Measurements from ENCODE around the gene XRCC3.

Gene XRCC3

GRCh38 chr14:103726474-103726873, 11.2 kb upstream of the XRCC3 start:
- DNase-seq (ENCODE audit: low read depth in 2 of 2), result no peak

GRCh38 chr14:103725739-103726395, 10.6 kb upstream of the XRCC3 start:
- no peak for DNase-seq (ENCODE audit: low read depth in 2 of 2)

GRCh38 chr14:103725001-103725682, 9.9 kb upstream of the XRCC3 start:
- DNase-seq (ENCODE audit: low read depth in 2 of 2), result no peak

DNA sequence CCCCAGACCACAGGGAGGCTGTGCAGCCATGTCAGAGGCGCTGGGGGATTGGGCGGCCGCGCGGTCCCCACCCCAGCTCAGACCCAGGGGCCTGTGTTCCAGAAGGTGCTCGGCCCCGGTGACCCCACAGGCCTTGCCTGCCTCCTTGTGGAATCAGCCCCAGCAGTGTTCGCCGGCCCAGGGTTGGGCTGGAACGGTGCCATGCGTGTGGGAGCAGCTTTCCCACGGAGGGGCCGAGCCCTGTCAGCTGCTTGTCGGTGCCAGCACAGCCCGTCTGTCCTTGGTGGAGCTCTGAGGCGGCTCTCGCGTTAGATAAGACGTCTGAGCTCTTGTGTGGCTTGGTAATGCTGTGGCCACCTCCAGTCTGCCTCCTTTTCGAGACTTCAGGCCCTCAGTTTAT, 8.9 kb upstream of the XRCC3 start:
- no peak for DNase-seq (ENCODE audit: low read depth in 2 of 2)

DNA sequence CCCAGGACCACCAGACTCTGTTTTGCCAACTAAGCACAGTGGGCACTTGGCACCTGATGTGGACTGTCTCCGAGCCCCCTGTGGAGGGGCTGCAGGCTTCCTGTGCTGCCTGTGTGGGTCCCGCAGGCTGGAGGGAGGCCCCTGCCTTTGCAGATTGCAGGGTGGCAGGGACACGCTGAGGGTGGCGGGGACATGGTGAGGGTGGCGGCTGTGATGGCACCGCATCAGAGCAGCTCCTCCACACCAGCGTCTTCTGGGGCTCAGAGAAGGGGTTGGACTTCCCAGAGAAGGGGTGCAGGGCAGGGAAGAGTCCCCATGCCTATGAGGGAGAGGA, 8.5 kb upstream of the XRCC3 start:
- DNase-seq (ENCODE audit: low read depth in 2 of 2), result no peak

DNA sequence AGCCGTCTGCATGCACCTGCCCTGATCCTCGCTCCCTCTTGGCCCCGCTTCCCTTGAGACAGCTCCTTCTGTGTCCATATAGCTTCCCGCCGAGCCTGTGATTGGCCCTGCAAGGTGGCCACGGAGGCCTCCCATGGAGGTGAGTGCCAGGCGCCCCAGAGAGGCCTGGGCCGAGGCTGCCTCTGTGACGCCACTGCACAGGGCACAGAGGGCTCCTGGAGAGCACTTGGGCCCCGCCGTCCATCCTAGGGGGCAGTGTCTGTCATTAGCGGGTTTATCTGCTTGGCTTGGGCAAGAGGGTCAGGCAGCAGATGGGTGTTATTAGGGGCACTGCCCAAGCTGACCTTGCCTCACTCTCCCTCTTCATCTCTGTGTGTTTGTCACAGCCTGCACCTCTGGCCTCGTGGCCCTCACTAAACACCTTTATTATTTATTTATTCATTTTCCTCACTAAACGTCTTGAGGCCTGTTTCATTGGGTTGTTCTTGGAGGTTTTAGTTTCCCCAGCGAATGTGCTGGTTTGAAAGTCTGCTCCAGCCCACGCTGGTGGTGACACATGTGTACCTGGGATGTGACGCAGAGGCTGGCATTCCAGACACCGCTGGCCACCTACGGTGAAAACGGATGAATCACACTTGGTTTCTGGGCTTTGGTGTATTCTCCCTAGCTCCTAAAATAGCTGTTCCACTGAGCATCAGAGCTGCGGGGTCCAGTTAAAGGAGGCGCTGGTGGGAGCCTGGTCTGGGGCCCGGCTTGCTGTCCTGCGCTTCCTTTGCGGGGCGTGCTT, 6.3 kb upstream of the XRCC3 start:
- DNase-seq (ENCODE audit: low read depth in 2 of 2), result peak in 1 of 2 donors; percentile 26

- no peak for DNase-seq (ENCODE audit: low read depth in 2 of 2)
These were observed 4.5 kb upstream of the XRCC3 start for GRCh38 chr14:103719751-103720150.

- DNase-seq (ENCODE audit: low read depth in 2 of 2), result no peak
These were observed 3.3 kb upstream of the XRCC3 start for GRCh38 chr14:103718572-103718971.

- DNase-seq (ENCODE audit: low read depth in 2 of 2), result no peak
These were observed 1.7 kb upstream of the XRCC3 start for GRCh38 chr14:103716899-103717411.

DNA sequence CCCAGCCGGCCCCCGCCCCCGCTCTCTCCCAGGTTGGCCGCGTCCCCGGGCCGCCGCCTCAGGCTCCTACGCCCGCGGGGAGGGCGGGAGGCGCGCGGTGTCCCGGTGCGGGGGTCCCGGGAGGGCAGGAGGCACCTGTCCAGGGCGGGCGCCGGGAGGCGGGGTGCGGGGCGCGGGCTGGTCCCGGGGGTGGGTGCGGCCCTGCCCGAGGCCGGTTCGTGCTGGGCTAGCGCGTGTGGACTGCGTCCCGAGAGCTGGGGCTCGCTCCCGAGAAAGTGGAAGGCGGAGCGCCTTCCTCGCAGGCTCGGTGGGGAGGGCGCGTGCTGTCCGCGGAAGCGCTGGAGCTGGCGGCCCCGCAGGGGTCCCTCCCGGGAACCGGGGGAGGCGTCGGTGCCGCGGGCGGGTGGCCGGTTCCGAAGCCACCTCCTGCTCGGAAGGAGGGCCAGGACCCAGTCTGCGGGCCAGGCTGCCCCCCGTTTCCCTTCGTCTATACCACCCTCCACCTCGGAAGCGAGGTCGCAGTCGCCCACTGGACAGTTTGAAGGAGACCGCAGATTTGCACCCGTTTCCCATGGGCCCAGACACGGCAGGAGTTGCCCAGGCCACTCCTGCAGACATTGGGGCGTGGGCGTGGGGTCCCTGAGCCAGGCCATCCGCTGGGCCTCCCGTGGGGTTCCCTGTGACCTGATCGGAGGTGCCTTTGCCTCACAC, 995 bp upstream of the XRCC3 start:
- DNase-seq (ENCODE audit: low read depth in 2 of 2), result no peak

- DNase-seq (ENCODE audit: low read depth in 2 of 2), result no peak
These were observed 1.1 kb downstream of the XRCC3 start for GRCh38 chr14:103714063-103714724.

GRCh38 chr14:103713304-103714062, 1.8 kb downstream of the XRCC3 start:
- no peak for DNase-seq (ENCODE audit: low read depth in 2 of 2)

DNA sequence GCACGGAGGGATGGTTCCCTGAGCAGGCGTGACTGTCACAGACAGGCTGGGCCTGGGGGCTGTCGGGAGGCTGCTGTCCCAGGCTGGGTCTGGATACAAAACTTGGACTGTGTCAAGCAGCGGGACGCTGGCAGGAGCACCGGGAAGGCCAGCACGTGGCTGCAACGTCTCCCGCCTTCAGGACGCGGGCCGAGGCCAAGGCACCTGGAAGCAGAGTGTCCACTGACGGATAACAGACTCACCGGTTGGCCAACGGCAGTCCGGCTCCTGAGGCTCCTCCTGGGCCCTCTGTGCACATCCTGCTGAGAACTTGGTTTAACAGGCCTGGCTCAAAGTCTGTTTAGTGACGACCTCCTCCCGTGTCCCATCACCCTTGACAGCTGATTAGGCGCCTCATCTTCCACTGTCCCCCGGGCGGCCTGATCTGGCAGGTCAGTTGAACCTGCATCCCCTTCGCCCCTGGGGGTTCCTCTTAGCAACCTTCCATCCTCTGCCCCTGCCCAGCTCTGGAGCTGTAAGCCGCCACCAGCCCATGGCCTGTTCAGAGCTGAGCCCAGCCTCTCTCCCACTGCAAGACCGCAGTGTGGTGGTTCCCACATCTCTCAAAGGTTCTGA, 2.5 kb downstream of the XRCC3 start:
- no peak for DNase-seq (ENCODE audit: low read depth in 2 of 2)

DNA sequence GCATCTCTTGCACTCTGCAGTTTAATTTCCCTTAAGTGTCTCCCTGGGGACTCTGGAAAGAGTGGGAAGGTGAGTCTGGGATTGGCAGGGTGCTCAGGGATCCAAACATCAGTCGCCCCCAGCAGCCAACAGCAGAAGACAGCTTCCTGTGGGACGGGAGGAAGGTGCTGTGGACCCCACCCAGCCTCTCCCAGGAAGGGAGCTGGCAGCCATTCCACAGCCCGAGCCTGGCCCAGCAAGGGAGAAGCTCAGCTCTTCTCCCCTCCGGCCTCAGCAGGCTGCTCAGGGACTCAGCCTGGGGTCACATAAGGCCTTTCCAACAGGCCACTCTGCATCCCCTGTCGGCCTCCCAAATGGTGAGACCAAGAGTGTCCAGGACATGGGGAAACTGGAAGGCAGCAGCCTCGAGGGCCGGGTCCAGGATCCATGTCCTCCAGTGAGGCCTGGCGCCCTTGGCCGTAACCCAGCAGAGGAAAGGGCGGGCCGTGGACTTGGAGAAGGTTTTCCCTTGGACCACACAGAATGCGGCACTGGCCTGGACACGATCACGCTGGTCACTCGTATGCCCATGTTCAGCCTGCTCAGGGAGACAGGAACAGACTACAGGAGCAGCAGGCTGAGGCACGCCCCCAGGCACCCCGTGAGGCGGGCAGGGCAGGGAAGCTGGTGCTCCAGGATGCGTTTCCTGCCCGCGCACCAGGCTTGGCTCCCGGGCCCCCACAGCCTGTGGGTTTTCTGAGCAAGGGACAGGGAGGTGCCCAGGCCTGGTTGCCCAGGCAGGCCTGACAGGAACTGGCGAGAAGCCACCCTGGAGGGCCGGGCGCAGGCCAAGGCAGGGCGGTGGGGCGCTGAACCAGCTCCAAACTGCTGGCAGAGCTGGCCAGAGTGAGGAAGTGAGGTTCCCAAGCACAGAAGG, 3.5 kb downstream of the XRCC3 start:
- DNase-seq (ENCODE audit: low read depth in 2 of 2), result no peak

GRCh38 chr14:103710771-103711377, 4.4 kb downstream of the XRCC3 start:
- no peak for DNase-seq (ENCODE audit: low read depth in 2 of 2)

DNA sequence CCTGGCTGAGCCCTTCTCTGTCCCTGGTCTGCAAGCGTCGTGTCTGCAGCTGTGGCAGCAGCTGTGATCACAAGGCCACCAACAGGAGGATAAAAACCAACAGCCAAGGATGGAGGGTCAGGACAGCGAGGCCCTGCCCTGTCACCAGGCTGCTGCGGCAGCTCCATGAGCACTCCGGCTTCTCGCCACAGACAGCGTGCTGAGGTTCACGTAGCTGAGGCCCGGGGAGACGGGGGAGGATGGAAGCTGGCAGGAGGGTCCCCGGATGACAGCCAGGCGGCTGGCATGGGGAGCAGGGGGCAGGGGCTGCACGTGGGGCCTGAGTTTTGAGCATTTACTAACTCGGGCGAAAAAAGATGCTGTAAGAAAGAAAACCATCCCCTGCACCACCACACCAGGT, 5.4 kb downstream of the XRCC3 start:
- no peak for DNase-seq (ENCODE audit: low read depth in 2 of 2)

DNA sequence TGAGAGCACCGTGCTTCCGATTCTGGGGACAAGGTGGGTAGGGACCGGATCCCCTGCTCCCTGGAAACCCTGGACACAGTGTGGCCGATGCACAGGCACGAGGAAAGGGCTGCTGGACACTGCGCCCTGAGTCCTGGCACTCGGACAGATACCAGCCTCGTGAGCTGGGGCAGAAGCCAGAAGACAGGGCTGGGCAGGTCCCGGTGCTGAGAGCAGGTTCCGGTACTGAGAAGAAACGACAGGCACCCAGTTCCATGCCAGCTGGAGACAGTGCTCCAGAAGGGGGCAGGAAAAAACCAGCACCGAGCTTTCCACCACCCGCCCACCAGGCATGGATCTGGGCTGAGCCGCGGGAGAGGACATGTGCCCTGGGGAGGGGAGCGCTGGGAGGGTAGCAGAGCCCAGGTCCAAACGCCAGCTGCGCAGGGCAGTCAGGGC, 6.5 kb downstream of the XRCC3 start:
- no peak for DNase-seq (ENCODE audit: low read depth in 2 of 2)

DNA sequence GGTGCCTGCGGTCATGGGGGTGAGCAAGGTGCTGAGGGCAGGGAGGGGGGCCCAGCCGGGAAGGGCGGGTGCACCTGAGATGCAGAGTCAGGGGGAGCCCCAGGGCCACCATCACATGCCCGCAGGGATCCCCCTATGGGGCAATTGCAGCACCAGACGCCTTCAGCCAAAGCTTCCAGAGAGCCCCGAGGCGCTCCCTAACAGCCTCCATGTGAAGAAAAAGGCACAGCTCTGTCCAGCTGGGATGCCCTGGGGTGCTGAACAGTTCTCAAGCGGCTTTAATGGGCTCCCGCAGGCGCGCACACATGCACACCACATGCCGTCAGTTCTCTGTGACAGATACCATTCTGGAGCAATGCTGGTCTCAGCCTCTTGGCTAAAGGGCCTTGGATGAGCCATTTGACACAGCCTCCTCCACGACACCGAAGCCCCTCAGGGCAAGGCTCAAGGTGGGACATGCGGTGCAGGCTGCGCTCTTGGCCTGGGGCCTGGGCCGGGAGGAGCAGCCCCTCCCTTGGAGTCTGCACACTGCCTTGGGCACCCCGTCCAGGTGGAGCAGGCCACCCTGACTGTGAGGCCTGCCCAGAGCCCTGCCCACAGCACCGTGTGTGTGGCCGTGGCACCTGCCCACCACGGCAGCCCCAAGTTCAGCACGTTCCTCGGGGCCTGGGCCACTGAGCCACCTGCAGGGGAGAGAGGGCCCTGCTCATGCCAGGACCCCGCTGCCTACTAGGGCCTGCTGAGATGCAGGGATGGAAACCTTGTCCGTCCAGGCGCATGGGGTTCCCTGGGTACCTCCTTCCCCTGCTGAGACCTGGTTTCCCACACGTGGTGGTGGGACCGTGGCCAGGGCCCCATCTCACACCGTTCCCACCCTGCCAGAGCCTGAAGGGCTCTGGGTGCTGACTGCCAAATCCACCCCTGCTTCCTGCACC, 7.7 kb downstream of the XRCC3 start:
- no peak for DNase-seq (ENCODE audit: low read depth in 2 of 2)

Measured in stimulated activated CD8-positive, alpha-beta memory T cell treated with anti-CD3 and anti-CD28 coated beads, Interleukin-15, amount 100 ng/mL, for 48 hours (primary cell).